T-helper 2 cell (primary cell): Measurements from ENCODE around the gene RAD51B.
A peak's percentile ranks its signal among the peaks of the same experiment; 100 is the strongest.

Experiments used
- DNase-seq, 5 experiments: peaks; one replicate each; pipeline versions ENCODE4 v3.0.0 to v3.0.0-alpha.2; 2012 to 2022

Gene RAD51B

DNA sequence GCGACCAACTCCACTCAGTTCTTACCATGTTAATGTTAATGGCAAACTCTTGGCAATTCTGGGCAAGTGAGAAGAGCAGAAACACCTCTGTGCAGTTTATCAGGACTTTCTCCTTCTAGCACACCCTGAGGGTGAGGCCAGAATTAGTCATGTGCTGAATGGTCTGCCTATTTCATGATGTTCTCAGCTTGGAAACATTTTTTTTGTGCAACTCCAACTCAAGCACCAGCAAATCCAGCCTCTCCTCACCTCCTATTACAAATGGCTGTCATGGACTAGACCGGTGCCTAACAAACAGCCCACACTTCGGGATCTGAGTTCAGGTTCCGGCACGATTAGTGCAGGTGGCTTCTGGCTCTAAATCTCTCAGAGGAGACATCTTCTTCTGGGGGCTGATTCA is 727.3 kb downstream of the RAD51B start:
- no peak for DNase-seq

- DNase-seq: no peak
These were observed 728.0 kb downstream of the RAD51B start for GRCh38 chr14:68547305-68548193.

GRCh38 chr14:68548194-68549076 is 728.9 kb downstream of the RAD51B start:
- no peak for DNase-seq

- DNase-seq: no peak
These were observed 730.7 kb downstream of the RAD51B start for GRCh38 chr14:68550338-68550715.

- no peak for DNase-seq
These were observed 731.6 kb downstream of the RAD51B start for GRCh38 chr14:68551045-68551683.

- DNase-seq: no peak
These were observed 732.5 kb downstream of the RAD51B start for GRCh38 chr14:68552075-68552474.

- DNase-seq: no peak
These were observed 733.0 kb downstream of the RAD51B start for GRCh38 chr14:68552602-68553001.

DNA sequence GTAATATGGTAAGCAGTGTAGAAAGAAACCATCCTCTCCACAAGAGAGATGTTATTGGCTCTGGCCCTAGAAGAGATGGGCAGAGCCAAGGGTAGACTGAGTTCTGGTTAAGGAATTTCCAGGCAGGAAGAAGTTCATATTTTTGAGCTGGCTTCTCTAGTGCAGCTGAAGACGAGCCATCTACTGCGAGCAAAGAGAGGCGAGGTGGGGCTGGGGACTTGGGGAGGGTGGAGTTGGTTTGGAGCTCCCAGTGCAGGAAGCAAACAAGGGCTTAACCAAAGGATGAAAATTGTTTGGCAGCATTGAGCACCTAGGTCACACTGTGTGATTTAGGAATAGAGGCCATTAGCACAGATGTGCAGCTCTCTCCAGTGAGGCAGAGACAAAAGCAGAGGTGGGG is 733.7 kb downstream of the RAD51B start:
- no peak for DNase-seq

- no peak for DNase-seq
These were observed 734.7 kb downstream of the RAD51B start for GRCh38 chr14:68554231-68554630.

- no peak for DNase-seq
These were observed 736.7 kb downstream of the RAD51B start for GRCh38 chr14:68556253-68556652.

GRCh38 chr14:68557648-68558047 is 738.1 kb downstream of the RAD51B start:
- no peak for DNase-seq

DNA sequence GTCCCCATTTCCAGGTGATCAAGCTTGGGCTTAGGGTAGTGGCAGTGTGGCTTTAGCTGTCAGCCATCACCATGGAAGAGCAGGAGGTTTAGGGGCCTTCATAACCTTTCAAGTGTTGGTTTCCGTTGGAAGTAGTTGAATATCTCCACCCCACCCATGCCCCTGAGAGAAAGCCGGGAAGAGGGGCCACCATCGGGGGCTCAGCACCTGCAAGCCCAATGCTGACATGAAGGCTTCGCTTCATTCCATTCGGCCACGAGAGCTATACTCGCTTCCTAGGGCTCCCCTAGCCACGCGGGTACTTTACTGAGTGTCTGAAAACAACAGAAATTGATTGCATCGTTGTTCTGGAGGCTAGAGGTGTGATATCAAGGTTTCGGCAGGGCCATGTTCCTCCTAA is 738.5 kb downstream of the RAD51B start:
- DNase-seq: no peak

GRCh38 chr14:68559949-68560348 is 740.4 kb downstream of the RAD51B start:
- DNase-seq: no peak

- DNase-seq: no peak
These were observed 742.0 kb downstream of the RAD51B start for GRCh38 chr14:68561531-68562007.

GRCh38 chr14:68562911-68563250 is 743.3 kb downstream of the RAD51B start:
- no peak for DNase-seq

GRCh38 chr14:68563251-68564131 is 743.9 kb downstream of the RAD51B start:
- no peak for DNase-seq

DNA sequence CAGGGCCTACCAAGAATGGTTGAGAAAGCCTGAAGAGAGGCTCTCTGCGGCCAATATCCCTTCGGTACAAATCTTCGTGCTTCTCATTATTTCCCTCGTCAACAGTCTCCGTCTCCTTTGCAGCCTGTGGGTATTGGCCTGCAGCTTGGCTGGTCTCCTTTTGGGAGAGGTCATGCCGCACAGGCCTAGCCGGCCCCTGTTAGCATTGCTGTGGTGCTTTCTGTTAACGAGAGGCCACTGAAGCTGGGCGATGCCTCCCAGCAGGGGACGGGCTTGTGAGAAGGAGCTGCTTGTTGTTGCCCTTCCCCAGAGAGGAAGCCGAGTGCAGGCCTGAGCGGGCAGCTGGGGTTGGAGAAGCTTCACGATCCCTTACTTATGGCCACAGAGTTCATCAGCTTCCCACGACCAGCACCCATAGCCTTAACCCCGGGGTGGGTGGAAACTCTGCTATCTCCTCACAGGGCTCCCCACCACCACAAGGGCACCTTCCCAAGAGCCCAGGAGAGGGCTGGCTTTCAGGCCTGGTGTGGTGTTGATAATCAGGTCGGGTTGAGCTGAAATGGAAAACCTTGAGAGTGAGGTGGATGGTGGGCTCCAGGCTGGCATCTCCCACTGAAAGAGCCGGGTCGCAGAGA is 744.7 kb downstream of the RAD51B start:
- DNase-seq: no peak

- DNase-seq: peak in 1 of 5 experiments; percentile 31
These were observed 745.5 kb downstream of the RAD51B start for GRCh38 chr14:68564826-68565759.

DNA sequence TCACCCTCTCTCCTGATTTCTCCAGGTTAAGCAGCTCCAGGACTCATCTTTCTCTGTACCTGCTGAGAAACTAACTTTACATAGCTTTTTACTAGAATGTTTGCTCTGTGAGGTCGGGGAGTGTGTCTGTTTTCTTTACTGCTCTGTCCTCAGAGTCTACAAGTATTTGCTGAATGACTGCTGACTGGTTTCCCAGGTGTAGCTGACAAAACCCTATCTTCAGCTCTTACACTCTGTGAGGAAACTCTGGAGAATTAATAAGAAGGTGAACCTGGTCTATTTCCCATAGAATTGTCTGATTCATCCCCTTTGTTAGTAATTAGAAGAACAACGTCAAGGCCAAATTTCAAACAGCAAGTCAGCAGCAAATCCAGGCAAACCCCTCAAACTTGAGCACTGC is 746.5 kb downstream of the RAD51B start:
- DNase-seq: no peak
